Heart left ventricle (tissue), 16 donors: ENCODE data around the gene NCAPG2. TPM values are rescaled to one million over a fixed set of nuclear protein-coding genes. Genes with fewer than 3 reads are reported as not detected.

Experiments
- ATAC-seq, 4 donors: fragments of 200-7000 bp; cut with Tn5 transposase; one replicate each; pipeline ENCODE4 v1.9.1; 2020 to 2022; ENCODE audit warnings: moderate library complexity in 4 of 4, mild to moderate bottlenecking in 3 of 4, moderate number of reproducible peaks in 1 of 4
- DNase-seq, 5 donors: peaks; one replicate each; pipeline ENCODE4 v3.0.0-alpha.2; 2020
- H3K27ac ChIP-seq, 12 donors: fragments of 200-600 bp; sonication (generic) in 4 of 12; one replicate each; pipeline versions ENCODE4 v1.5.0 to v1.8.0; 2016 to 2022; ENCODE audit warnings: mild to moderate bottlenecking in 2 of 12
- H3K27me3 ChIP-seq, 9 donors: fragments of 200-600 bp; sonication (generic) in 2 of 9; one replicate each; pipeline versions ENCODE4 v1.5.1 to v1.8.0; 2016 to 2022; ENCODE audit warnings: mild to moderate bottlenecking in 3 of 9
- H3K36me3 ChIP-seq, 9 donors: fragments of 200-600 bp; sonication (generic) in 2 of 9; one replicate each; pipeline versions ENCODE4 v1.5.0 to v1.8.0; 2018 to 2022; ENCODE audit warnings: mild to moderate bottlenecking in 2 of 9
- H3K4me1 ChIP-seq, 12 donors: fragments of 200-600 bp; sonication (generic) in 4 of 12; one replicate each; pipeline versions ENCODE4 v1.5.0 to v1.8.0; 2016 to 2022; ENCODE audit warnings: mild to moderate bottlenecking in 3 of 12
- H3K4me3 ChIP-seq, 12 donors: fragments of 200-600 bp; sonication (generic) in 4 of 12; one replicate each; pipeline versions ENCODE4 v1.5.0 to v1.8.0; 2017 to 2022; ENCODE audit warnings: mild to moderate bottlenecking in 9 of 12, moderate library complexity in 4 of 12
- H3K9me3 ChIP-seq, 12 donors: fragments of 200-600 bp; sonication (generic) in 4 of 12; one replicate each; pipeline versions ENCODE4 v1.5.0 to v1.8.0; 2016 to 2022; ENCODE audit warnings: mild to moderate bottlenecking in 1 of 12
- CTCF ChIP-seq, 12 donors: fragments of 200-600 bp; sonication (generic) in 4 of 12; IDR thresholded peaks; one replicate each; pipeline versions ENCODE4 v1.5.0 to v1.8.0; 2018 to 2022; ENCODE audit warnings: antibody characterized with exemption in 12 of 12, mild to moderate bottlenecking in 5 of 12
- POLR2A ChIP-seq, 2 donors: fragments of 450-650 bp; IDR thresholded peaks; one replicate each; pipeline ENCODE4 v1.6.1; 2017; ENCODE audit warnings: antibody characterized with exemption in 2 of 2, mild to moderate bottlenecking in 2 of 2, moderate library complexity in 2 of 2
- WGBS, 4 donors: extraction: QIAGEN DNeasy Blood & Tissue Kit in 2 of 4; methylation state at CpG; one replicate each; pipeline versions ENCODE4 v1.1.5 to v1.1.7; 2013 to 2018; 5-methylcytosine and 5-hydroxymethylcytosine counted together
- intact Hi-C, 10 donors: fragments of 100-400 bp; cut with DNase I; formaldehyde crosslinking; loops; one replicate each; pipeline versions ENCODE4 v1.11.1 to v1.14.2; 2022
- polyA plus RNA-seq, 2 donors: library from polyadenylated mRNA; stranded (reverse); fragments of 200-250 nt; gene quantifications; one replicate each; pipeline ENCODE4 v1.2.3, GENCODE V29; 2013
- total RNA-seq, 9 donors: library from RNA; depleted of rRNA in 2 of 9; stranded (reverse); fragments of >200 nt in 2 of 9; fragmentation: NEBNext Ultra II Directional in 3 of 9; extraction: Animal tissue kit (Norgen Biotek cat#: 25700) in 3 of 9; gene quantifications; one replicate each; pipeline versions ENCODE4 v1.1.0 to v1.2.4, GENCODE V29; 2016 to 2023
- donor health status: ischemic (EF 13 %, LVEDD 7.1; RV severe dilation, severe dysfunction).
- donor health status: healthy with polysubstance abuse.
- donor health status: DM: no; HTN: yes; CAD: no.
- donor health status: DM: no; HTN: no; CAD: no.
- donor health status: ischemic (EF 25% LVEDD 6.9; RV normal size, moderate dysfunction).
- donor health status: ischemic (EF 25% LVEDD 5.7; RV mildly dilated, moderate dysfunction).
- donor health status: healthy.
- donor health status: DM: yes; HTN: yes; CAD: no.
- donor health status: ischemic (EF 35%, LVEDD 5.7; RV mildly dilated, moderate dysfunction).
- donor health status: nonischemic (EF 11% LVEDD 7.7; RV severe dilation, severe dysfunction).
- donor health status: DM: yes; HTN: yes; CAD: no.
- donor health status: PGD.
- donor health status: ischemic (EF 29% LVEDD 5.4; RV normal size, mild dysfunction).
- donor health status: nonischemic (EF 23%, LVEDD 6.1; RV moderate dilation, normal function).

Gene NCAPG2
- total and polyA plus RNA-seq, 11 donors: 1.1 to 12.5 (median 4.1) TPM

- 79 to 88% (median 87%) methylated on average over 10 of the region's 10 CpGs for WGBS, 4 donors
- Histone ChIP-seq H3K36me3 (peaks cover 0 to 99% (median 89%) of the 10 kb centered on the region in 9 donors), H3K27ac (no peak overlapping the region), H3K4me3 (no peak overlapping the region), H3K9me3 (no peaks in the 10 kb centered on the region), H3K27me3 (no peaks in the 10 kb centered on the region), H3K4me1 (peaks cover 0 to 8% (median 0%) of the 10 kb centered on the region in 12 donors)
- peak in 1 of 4 donors; percentile 26 for ATAC-seq
- intact Hi-C loops: no loop called here
- DNase-seq: no peak
- no peak for TF ChIP-seq POLR2A (IDR thresholded peaks at IDR 0.05)
- no peak for TF ChIP-seq CTCF (IDR thresholded peaks at IDR 0.05)
Observed at GRCh38 chr7:158747408-158747807, 42.8 kb upstream of the NCAPG2 start.

GRCh38 chr7:158746957-158747356 is 42.4 kb upstream of the NCAPG2 start:
- Histone ChIP-seq H3K4me1 (peaks cover 0 to 8% (median 0%) of the 10 kb centered on the region in 12 donors), H3K9me3 (no peaks in the 10 kb centered on the region), H3K36me3 (peaks cover 0 to 99% (median 89%) of the 10 kb centered on the region in 9 donors), H3K27me3 (no peaks in the 10 kb centered on the region), H3K4me3 (no peak overlapping the region), H3K27ac (no peak overlapping the region)
- intact Hi-C loops: no loop called here
- TF ChIP-seq CTCF (IDR thresholded peaks at IDR 0.05) (no peak), POLR2A (IDR thresholded peaks at IDR 0.05) (no peak)
- no peak for ATAC-seq
- 87 to 93% (median 90%) methylated on average over 9 of the region's 9 CpGs for WGBS, 4 donors
- DNase-seq: no peak

GRCh38 chr7:158745057-158745715 is 40.6 kb upstream of the NCAPG2 start:
- ATAC-seq (peak in 2 of 4 donors; percentile 19 to 39), DNase-seq (no peak)
- H3K27ac ChIP-seq: no peak overlapping the region
- H3K4me3 ChIP-seq: no peak overlapping the region
- peaks cover 0 to 100% (median 95%) of the 10 kb centered on the region in 9 donors for H3K36me3 ChIP-seq
- 81 to 94% (median 89%) methylated on average over 10 of the region's 10 CpGs for WGBS, 4 donors
- intact Hi-C loops: no loop called here
- H3K4me1 ChIP-seq: peaks cover 0 to 9% (median 0%) of the 10 kb centered on the region in 12 donors
- no peak for TF ChIP-seq POLR2A (IDR thresholded peaks at IDR 0.05)
- no peak for TF ChIP-seq CTCF (IDR thresholded peaks at IDR 0.05)
- no peaks in the 10 kb centered on the region for H3K27me3 ChIP-seq
- H3K9me3 ChIP-seq: no peaks in the 10 kb centered on the region

- H3K4me1 ChIP-seq: peaks cover 0 to 16% (median 0%) of the 10 kb centered on the region in 12 donors
- no peak overlapping the region for H3K4me3 ChIP-seq
- 84 to 96% (median 91%) methylated on average over 4 of the region's 4 CpGs for WGBS, 4 donors
- no peak for TF ChIP-seq POLR2A (IDR thresholded peaks at IDR 0.05)
- no peak for TF ChIP-seq CTCF (IDR thresholded peaks at IDR 0.05)
- intact Hi-C loops: no loop called here
- DNase-seq (no peak), ATAC-seq (no peak)
- no peak overlapping the region for H3K27ac ChIP-seq
- no peaks in the 10 kb centered on the region for H3K27me3 ChIP-seq
- peaks cover 4 to 100% (median 99%) of the 10 kb centered on the region in 9 donors for H3K36me3 ChIP-seq
- no peaks in the 10 kb centered on the region for H3K9me3 ChIP-seq
Observed at GRCh38 chr7:158744070-158744469, 39.5 kb upstream of the NCAPG2 start.
